Spleen (tissue), 7 donors: ENCODE results near the gene CTSE.
"Not testable (repeated sequence)": the region's sequence is repeated elsewhere in the genome, so short reads cannot be mapped to it uniquely, and the experiment has no call there.

Experiments used
- POLR2A ChIP-seq, 3 donors: fragments of 450-650 bp; IDR thresholded peaks; one replicate each; pipeline ENCODE4 v1.5.1; 2017; ENCODE audit warnings: antibody characterized with exemption in 3 of 3, mild to moderate bottlenecking in 1 of 3
- POLR2AphosphoS5 ChIP-seq, 3 donors: sonication (generic); formaldehyde crosslinking; IDR thresholded peaks; one replicate each; pipeline ENCODE4 v1.5.1; 2017; ENCODE audit warnings: antibody characterized with exemption in 3 of 3
- TF ChIP-seq, protein P1 (sequence below), 11 experiments: fragments of 200-600 bp in 7 of 11; fragments of 450-650 bp in 4 of 11; sonication (generic) in 4 of 11; IDR thresholded peaks in 8 of 11; conservative IDR thresholded peaks in 3 of 11; 1 replicate in 7 of 11; 2 replicates in 4 of 11; pipeline versions ENCODE4 v1.4.0 to v1.8.0; 2016 to 2021; ENCODE audit warnings: antibody characterized with exemption in 11 of 11, inconsistent platforms in 4 of 11, mild to moderate bottlenecking in 1 of 11
- donor health status: DM: no; HTN: no; CAD: no; lungs with moderate emphysema.
- donor health status: DM: no; HTN: no; CAD: no.
- donor health status: DM: no; HTN: no; CAD: no.

DNA sequence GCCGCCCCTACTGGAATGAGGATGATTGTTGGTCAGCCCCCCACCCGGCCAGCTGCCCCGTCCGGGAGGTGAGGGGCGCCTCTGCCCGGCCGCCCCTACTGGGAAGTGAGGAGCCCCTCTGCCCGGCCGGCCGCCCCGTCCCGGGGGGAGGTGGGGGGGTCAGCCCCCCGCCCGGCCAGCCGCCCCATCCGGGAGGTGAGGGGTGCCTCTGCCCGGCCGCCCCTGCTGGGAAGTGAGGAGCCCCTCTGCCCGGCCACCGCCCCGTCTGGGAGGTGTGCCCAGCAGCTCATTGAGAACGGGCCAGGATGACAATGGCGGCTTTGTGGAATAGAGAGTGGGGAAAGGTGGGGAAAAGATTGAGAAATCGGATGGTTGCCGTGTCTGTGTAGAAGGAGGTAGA lies 40.8 kb upstream of the CTSE start:
- TF ChIP-seq POLR2AphosphoS5, POLR2A (IDR thresholded peaks at IDR 0.05): not testable (repeated sequence)
- TF ChIP-seq, protein P1, sequence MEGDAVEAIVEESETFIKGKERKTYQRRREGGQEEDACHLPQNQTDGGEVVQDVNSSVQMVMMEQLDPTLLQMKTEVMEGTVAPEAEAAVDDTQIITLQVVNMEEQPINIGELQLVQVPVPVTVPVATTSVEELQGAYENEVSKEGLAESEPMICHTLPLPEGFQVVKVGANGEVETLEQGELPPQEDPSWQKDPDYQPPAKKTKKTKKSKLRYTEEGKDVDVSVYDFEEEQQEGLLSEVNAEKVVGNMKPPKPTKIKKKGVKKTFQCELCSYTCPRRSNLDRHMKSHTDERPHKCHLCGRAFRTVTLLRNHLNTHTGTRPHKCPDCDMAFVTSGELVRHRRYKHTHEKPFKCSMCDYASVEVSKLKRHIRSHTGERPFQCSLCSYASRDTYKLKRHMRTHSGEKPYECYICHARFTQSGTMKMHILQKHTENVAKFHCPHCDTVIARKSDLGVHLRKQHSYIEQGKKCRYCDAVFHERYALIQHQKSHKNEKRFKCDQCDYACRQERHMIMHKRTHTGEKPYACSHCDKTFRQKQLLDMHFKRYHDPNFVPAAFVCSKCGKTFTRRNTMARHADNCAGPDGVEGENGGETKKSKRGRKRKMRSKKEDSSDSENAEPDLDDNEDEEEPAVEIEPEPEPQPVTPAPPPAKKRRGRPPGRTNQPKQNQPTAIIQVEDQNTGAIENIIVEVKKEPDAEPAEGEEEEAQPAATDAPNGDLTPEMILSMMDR (IDR thresholded peaks at IDR 0.05 in 8 of 11, conservative IDR thresholded peaks at IDR 0.05 in 3 of 11) = not testable (repeated sequence)
